ENCODE data around the gene ANKRD31.

- TF ChIP-seq CTCF (IDR thresholded peaks at IDR 0.05) = no peak
- TF ChIP-seq POLR2A (IDR thresholded peaks at IDR 0.05) = no peak
These were observed 42.6 kb upstream of the ANKRD31 start for GRCh38 chr5:75279321-75279720.
